22Rv1 (cell line): ENCODE data around the gene CDK5RAP3.

Source experiments
- CTCF ChIP-seq: fragments of 450-650 bp; IDR thresholded peaks from 2 replicates; pipeline ENCODE4 v1.5.1; 2017; ENCODE audit warnings: mild to moderate bottlenecking
- ZFX ChIP-seq: fragments of 450-650 bp; IDR thresholded peaks from 2 replicates; pipeline ENCODE4 v1.6.1; 2017; ENCODE audit warnings: antibody characterized with exemption, borderline replicate concordance

- no peak for TF ChIP-seq CTCF
- no peak for TF ChIP-seq ZFX
These were observed 31.5 kb downstream of the CDK5RAP3 start for GRCh38 chr17:48002266-48002915.
